Activated CD8-positive, alpha-beta T cell treated with anti-CD3 and anti-CD28 coated beads for 36 hours (primary cell): ENCODE data around the gene IL20RB. TPM values are rescaled to one million over a fixed set of nuclear protein-coding genes. Genes with fewer than 3 reads are reported as not detected.
A peak's percentile ranks its signal among the peaks of the same experiment; 100 is the strongest.

Source experiments
- ATAC-seq: fragments of 200-7000 bp; cut with Tn5 transposase; one replicate; pipeline ENCODE4 v1.10.0; 2021; ENCODE audit warnings: mild to moderate bottlenecking, moderate library complexity
- CTCF ChIA-PET: fragments of 350-600 bp; sonication (Branson Sonifier 250); formaldehyde crosslinking; loops from one replicate; lab custom pipeline; 2021; ENCODE audit warnings: antibody characterized with exemption; lab: Charles Lee
- POLR2A ChIA-PET: fragments of 350-600 bp; sonication (Branson Sonifier 250); formaldehyde crosslinking; loops from one replicate; lab custom pipeline; 2021; ENCODE audit warnings: antibody characterized with exemption; lab: Charles Lee
- DNase-seq: peaks from one replicate; pipeline ENCODE4 v3.0.0-alpha.2; 2020
- H3K27ac Mint-ChIP-seq: one replicate; pipeline ENCODE4 v1.8.0; 2021; ENCODE audit warnings: mild to moderate bottlenecking, mixed read lengths
- H3K27me3 Mint-ChIP-seq: one replicate; pipeline ENCODE4 v1.8.0; 2021; ENCODE audit warnings: mixed read lengths
- H3K36me3 Mint-ChIP-seq: one replicate; pipeline ENCODE4 v1.8.0; 2021; ENCODE audit warnings: low read depth, mixed read lengths
- H3K4me1 Mint-ChIP-seq: one replicate; pipeline ENCODE4 v1.8.0; 2021; ENCODE audit warnings: low read depth, mixed read lengths
- H3K4me3 Mint-ChIP-seq: one replicate; pipeline ENCODE4 v1.8.0; 2021; ENCODE audit warnings: mild to moderate bottlenecking, moderate library complexity, mixed read lengths
- H3K9me3 Mint-ChIP-seq: one replicate; pipeline ENCODE4 v1.8.0; 2021; ENCODE audit warnings: mixed read lengths
- intact Hi-C: fragments of 100-400 bp; cut with micrococcal nuclease; formaldehyde crosslinking; loops from one replicate; pipeline ENCODE4 v1.10.0; 2022
- total RNA-seq, 2 experiments: library from RNA; stranded (reverse); gene quantifications; one replicate each; pipeline ENCODE4 v1.2.3, GENCODE V29; 2021
- TF ChIP-seq, protein P1 (sequence below): fragments of 200-600 bp; IDR thresholded peaks from one replicate; pipeline ENCODE4 v1.8.0; 2022; ENCODE audit warnings: antibody characterized with exemption, mild to moderate bottlenecking

The IL20RB gene
- total RNA-seq, 2 experiments from 2014 or later, result 1.0 to 1.2 TPM

DNA sequence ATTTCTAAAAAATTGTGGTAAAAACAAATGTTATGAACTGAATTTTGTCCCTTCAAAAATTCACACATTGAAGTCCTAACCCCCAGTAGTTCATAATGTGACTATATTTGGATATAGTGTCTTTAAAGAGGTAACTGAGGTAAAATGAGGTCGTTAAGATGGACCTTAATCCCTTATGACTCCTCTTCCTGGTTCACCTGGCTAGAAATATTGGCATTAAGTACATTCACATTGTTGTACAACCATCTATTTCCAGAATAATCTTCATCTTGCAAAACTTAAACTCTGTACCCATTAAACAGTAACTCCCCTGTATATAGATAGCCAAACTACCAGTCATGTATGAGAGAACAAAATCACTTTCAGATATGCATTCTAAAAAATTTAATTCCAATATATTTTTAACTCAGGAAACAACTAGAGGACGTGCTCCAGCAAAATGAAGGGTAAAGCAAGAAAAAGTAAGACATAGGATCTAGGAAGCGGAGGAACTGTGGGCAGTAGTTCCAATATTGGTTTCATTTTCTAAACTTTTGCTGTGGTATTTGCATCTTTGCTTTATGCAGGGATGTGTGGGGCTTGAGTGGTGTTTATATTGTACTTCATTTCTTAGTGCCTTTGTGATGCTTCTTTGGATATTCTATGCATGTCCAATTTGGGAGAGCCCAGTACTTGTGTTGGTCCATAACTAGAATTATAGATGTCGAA, 36.7 kb upstream of the IL20RB start:
- no peak for ATAC-seq

DNA sequence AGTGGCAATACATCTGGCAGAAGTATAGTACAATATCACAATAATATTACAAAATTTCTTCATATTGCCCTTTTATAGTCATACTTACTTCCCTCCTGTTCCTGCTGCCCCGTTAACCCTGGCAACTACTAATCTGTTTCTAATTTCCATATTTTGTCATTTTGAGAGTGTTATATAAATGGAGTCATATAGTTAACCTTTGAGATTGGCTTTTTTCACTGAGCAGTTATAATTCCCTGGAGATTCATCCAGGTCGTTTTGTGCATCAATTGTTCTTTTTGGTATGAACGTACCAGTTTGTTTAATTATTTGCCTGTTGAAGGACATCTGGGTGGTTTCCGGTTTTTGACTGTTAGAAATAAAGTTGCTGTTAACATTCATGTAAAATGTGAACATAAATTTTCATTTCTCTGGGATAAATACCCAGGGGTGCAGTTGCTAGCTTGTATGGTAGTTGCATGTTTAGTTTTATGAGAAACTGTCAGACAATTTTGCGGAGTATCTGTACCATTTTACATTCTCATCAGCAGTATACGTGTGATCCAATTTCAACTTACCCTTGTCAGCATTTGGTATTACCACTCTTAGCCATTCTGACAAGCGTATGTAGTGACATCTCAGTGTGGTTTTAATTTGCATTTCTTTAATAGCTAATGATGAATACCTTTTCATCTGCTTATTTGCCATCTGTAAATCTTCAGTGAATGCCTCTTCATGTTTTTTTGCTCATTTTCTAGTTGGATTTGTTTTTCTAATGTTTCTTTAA, 32.2 kb upstream of the IL20RB start:
- CTCF ChIA-PET, result interaction anchor here (1.0 kb wide), 1 partner anchor 173 kb away, joined by 4 read pairs; the partner anchor contains the start of gene STAG1
- Mint-ChIP-seq H3K27ac (peak overlapping the region; percentile 39), H3K4me3 (no peak overlapping the region), H3K36me3 (peaks cover 36% of the 10 kb centered on the region), H3K4me1 (peaks cover 64% of the 10 kb centered on the region), H3K27me3 (no peaks in the 10 kb centered on the region), H3K9me3 (peaks cover 3% of the 10 kb centered on the region)
- TF ChIP-seq, protein P1, sequence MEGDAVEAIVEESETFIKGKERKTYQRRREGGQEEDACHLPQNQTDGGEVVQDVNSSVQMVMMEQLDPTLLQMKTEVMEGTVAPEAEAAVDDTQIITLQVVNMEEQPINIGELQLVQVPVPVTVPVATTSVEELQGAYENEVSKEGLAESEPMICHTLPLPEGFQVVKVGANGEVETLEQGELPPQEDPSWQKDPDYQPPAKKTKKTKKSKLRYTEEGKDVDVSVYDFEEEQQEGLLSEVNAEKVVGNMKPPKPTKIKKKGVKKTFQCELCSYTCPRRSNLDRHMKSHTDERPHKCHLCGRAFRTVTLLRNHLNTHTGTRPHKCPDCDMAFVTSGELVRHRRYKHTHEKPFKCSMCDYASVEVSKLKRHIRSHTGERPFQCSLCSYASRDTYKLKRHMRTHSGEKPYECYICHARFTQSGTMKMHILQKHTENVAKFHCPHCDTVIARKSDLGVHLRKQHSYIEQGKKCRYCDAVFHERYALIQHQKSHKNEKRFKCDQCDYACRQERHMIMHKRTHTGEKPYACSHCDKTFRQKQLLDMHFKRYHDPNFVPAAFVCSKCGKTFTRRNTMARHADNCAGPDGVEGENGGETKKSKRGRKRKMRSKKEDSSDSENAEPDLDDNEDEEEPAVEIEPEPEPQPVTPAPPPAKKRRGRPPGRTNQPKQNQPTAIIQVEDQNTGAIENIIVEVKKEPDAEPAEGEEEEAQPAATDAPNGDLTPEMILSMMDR, result no peak
- ATAC-seq, result no peak
- intact Hi-C loops, result loop anchor here (10.0 kb wide), 1 partner anchor 61 kb away; the partner anchor contains the start of gene NCK1
- no peak for DNase-seq
- POLR2A ChIA-PET, result no interaction called here

More for the DNA sequence above, 36.7 kb upstream of the IL20RB start:
- H3K27ac Mint-ChIP-seq, result peak overlapping the region; percentile 87
- ChIA-PET CTCF (no interaction called here), POLR2A (no interaction called here)
- no peaks in the 10 kb centered on the region for H3K27me3 Mint-ChIP-seq
- H3K4me3 Mint-ChIP-seq, result peak overlapping the region; percentile 60
- peaks cover 14% of the 10 kb centered on the region for H3K36me3 Mint-ChIP-seq
- no peak for DNase-seq
- intact Hi-C loops, result loop anchor here (10.0 kb wide), 1 partner anchor 56 kb away; the partner anchor contains the start of gene NCK1
- peaks cover 3% of the 10 kb centered on the region for H3K9me3 Mint-ChIP-seq
- TF ChIP-seq, protein P1, result no peak
- peaks cover 70% of the 10 kb centered on the region for H3K4me1 Mint-ChIP-seq

DNA sequence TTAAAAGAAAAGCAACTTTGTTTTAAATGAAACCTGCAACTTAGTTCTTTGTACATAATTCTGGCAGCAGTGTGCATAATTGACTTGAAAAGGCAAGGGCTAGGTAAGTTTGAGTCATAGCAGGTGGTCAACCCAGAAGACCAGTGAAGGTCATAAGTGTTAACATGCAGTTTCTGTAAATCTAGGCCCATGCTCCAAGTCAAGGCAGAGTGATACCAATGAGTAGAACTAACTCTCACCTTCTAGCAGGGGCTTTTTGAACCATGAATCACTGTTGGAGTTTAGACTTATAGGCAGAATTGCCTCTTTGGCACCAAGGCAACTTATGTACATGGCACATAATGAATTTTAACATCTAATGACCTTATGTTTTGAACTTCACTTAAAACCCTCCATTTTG, 29.5 kb upstream of the IL20RB start:
- CTCF ChIA-PET, result no interaction called here

DNA sequence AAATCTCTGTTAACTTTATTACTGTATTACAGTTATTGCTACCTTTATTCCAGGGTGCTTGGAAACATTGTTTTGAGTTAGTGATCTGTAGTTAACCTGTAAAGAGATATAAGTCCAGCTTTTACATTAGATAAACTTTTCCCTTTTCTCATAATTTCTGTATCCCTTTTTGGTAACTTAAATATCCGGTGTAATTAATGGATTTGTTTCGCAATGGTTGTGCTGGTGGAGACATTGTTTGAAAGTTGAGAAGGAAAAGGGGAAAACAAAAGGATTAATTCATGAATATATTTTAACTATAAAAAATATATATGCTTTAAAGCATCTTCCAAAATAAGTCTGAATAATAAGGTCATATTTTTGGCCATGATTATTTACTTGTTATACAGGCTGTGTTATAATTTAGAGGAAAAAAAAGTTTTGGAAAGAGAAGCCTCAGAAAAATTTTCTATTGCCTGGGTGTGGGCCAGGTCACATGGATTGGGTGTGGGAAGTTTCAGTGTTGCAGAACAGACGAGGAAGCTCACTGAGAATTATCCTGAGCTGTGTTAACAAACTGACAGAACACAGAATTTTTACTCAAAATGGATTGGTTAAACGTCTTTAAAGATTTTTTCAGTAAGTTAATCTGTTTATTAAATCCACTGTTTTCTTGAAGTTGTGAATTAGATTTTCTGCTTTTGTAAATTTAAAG, 27.7 kb upstream of the IL20RB start:
- H3K27me3 Mint-ChIP-seq, result no peaks in the 10 kb centered on the region
- no peak overlapping the region for H3K4me3 Mint-ChIP-seq
- H3K36me3 Mint-ChIP-seq, result peaks cover 40% of the 10 kb centered on the region
- POLR2A ChIA-PET, result no interaction called here
- no peak for ATAC-seq
- no peak for DNase-seq
- TF ChIP-seq, protein P1, result no peak
- H3K27ac Mint-ChIP-seq, result no peak overlapping the region
- CTCF ChIA-PET, result no interaction called here
- H3K9me3 Mint-ChIP-seq, result peaks cover 2% of the 10 kb centered on the region
- intact Hi-C loops, result loop anchor here (10.0 kb wide), 1 partner anchor 65 kb away; the partner anchor contains the start of gene NCK1
- peaks cover 60% of the 10 kb centered on the region for H3K4me1 Mint-ChIP-seq

More for the DNA sequence above, 29.5 kb upstream of the IL20RB start:
- Mint-ChIP-seq H3K27me3 (no peaks in the 10 kb centered on the region), H3K9me3 (no peaks in the 10 kb centered on the region), H3K27ac (peak overlapping the region; percentile 71), H3K4me1 (peaks cover 62% of the 10 kb centered on the region), H3K36me3 (peaks cover 28% of the 10 kb centered on the region), H3K4me3 (no peak overlapping the region)
- POLR2A ChIA-PET, result no interaction called here
- intact Hi-C loops, result loop anchor here (10.0 kb wide), 1 partner anchor 63 kb away; the partner anchor contains the start of gene NCK1
- peak; percentile 37 for DNase-seq
- peak; percentile 90 for ATAC-seq
- TF ChIP-seq, protein P1, result no peak
